DND-41 (cell line): Measurements from ENCODE around the gene EHBP1.

Experiments used
- CTCF ChIP-seq: IDR thresholded peaks from 2 replicates; pipeline ENCODE4 v1.5.1; 2012; ENCODE audit warnings: borderline replicate concordance, low read length, moderate library complexity, mild to moderate bottlenecking; ENCODE audit not compliant: poor library complexity, severe bottlenecking; ENCODE audit errors: extremely low read depth
- EZH2 ChIP-seq: IDR thresholded peaks from 3 replicates; pipeline ENCODE4 v1.6.1; 2012; ENCODE audit warnings: borderline replicate concordance, low read depth, mild to moderate bottlenecking, moderate library complexity, low read length, inconsistent platforms; ENCODE audit not compliant: severe bottlenecking

- TF ChIP-seq CTCF (no peak), EZH2 (no peak)
These were observed 45.4 kb upstream of the EHBP1 start for GRCh38 chr2:62660087-62660486.
